Activated CD8-positive, alpha-beta memory T cell treated with anti-CD3 and anti-CD28 coated beads, Interleukin-2, amount 50 U/mL, for 1 hour (primary cell): Measurements from ENCODE around the gene ANKFN1.

ENCODE experiments used
- DNase-seq: peaks from one replicate; pipeline ENCODE4 v3.0.0-alpha.2; 2020; ENCODE audit errors: extremely low read depth

The ANKFN1 gene

GRCh38 chr17:56146534-56146933, 6.7 kb upstream of the ANKFN1 start:
- no peak for DNase-seq

- no peak for DNase-seq
These were observed 4.9 kb upstream of the ANKFN1 start for GRCh38 chr17:56148333-56148732.

GRCh38 chr17:56149266-56150036, 3.8 kb upstream of the ANKFN1 start:
- no peak for DNase-seq

- DNase-seq = no peak
These were observed 2.6 kb upstream of the ANKFN1 start for GRCh38 chr17:56150649-56151048.

GRCh38 chr17:56157845-56158244, 4.6 kb downstream of the ANKFN1 start:
- no peak for DNase-seq

- DNase-seq = no peak
These were observed 5.1 kb downstream of the ANKFN1 start for GRCh38 chr17:56158344-56158743.

GRCh38 chr17:56158915-56159825, 5.9 kb downstream of the ANKFN1 start:
- DNase-seq = no peak

- no peak for DNase-seq
These were observed 6.6 kb downstream of the ANKFN1 start for GRCh38 chr17:56159826-56160380.

GRCh38 chr17:56160422-56160821, 7.1 kb downstream of the ANKFN1 start:
- no peak for DNase-seq

GRCh38 chr17:56165072-56165641, 11.9 kb downstream of the ANKFN1 start:
- DNase-seq = no peak

- no peak for DNase-seq
These were observed 14.2 kb downstream of the ANKFN1 start for GRCh38 chr17:56167491-56167890.

- DNase-seq = no peak
These were observed 16.3 kb downstream of the ANKFN1 start for GRCh38 chr17:56169621-56170020.

GRCh38 chr17:56171186-56171959, 18.1 kb downstream of the ANKFN1 start:
- DNase-seq = no peak

GRCh38 chr17:56172517-56172982, 19.3 kb downstream of the ANKFN1 start:
- no peak for DNase-seq

- DNase-seq = no peak
These were observed 19.8 kb downstream of the ANKFN1 start for GRCh38 chr17:56173026-56173425.

- DNase-seq = no peak
These were observed 20.9 kb downstream of the ANKFN1 start for GRCh38 chr17:56173958-56174835.

GRCh38 chr17:56175299-56175955, 22.2 kb downstream of the ANKFN1 start:
- DNase-seq = no peak

GRCh38 chr17:56176091-56176490, 22.8 kb downstream of the ANKFN1 start:
- DNase-seq = no peak

- no peak for DNase-seq
These were observed 24.1 kb downstream of the ANKFN1 start for GRCh38 chr17:56177361-56177760.

- DNase-seq = no peak
These were observed 24.9 kb downstream of the ANKFN1 start for GRCh38 chr17:56178203-56178602.
